Activated naive CD4-positive, alpha-beta T cell (primary cell): ENCODE results near the gene UBE3A.
"Not testable (repeated sequence)": the region's sequence is repeated elsewhere in the genome, so short reads cannot be mapped to it uniquely, and the experiment has no call there.

Experiments used
- DNase-seq, 4 experiments: peaks; one replicate each; lab custom pipeline; 2025; lab: John Stamatoyannopoulos, UW

UBE3A gene

DNA sequence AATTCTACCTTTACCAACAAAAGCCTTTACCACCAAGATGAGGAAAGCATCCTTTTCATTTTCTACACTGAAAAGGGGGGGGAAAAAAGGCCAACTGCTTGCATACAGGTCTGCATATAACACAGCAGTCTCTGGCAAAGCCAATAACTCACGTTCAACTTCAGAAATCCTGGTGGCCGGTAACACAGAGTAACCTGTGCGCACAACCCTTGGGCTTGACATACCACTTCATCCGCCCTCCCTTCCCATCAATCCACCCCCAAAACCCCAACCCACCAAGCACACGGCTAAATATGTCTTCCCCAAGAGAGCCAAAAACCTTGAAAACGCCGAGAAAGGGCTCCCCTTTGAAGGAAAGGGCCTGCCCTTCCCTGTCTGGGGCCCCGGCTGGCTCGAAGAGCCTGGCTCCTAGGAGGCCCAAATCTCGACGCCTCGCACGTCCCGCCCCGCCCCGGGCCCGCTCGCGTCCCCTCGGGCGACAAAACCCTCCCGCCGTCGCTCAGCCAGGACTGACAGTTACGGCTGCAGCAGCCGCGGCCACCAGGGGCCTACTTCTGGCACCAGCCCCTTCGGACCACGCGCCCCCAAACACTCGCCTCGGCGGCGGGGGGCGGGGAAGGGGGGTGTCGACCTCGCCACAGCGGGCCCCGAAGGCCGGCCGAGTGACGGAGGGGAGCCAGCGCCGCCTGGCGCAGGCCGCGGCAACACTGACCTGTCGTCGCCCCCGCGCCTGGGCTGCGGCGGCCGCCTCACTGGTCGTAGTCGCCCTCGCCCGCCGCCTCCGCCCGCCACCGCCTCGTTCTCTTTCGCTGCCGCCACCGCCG, 835 bp downstream of the UBE3A start:
- DNase-seq = peak; percentile 10 to 52 (median 32)

DNA sequence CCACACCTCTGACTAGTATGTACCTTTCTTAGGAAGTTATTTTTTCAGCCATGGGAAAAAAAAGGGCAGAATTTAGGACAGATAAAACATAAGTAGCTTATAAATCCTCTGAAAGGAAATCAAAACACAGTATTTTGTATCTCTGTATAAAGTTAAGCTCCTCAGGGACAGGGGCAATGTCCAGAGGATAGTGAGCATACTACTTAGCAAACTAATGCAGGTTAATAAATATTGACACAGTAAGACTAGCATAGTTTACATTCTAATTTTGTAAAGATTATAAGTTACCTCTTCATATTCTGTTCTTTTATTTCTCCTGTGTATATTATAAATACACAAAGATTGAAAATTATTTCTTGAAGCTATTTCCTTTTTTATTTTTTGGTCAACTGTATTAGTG, 2.1 kb downstream of the UBE3A start:
- no peak for DNase-seq

DNA sequence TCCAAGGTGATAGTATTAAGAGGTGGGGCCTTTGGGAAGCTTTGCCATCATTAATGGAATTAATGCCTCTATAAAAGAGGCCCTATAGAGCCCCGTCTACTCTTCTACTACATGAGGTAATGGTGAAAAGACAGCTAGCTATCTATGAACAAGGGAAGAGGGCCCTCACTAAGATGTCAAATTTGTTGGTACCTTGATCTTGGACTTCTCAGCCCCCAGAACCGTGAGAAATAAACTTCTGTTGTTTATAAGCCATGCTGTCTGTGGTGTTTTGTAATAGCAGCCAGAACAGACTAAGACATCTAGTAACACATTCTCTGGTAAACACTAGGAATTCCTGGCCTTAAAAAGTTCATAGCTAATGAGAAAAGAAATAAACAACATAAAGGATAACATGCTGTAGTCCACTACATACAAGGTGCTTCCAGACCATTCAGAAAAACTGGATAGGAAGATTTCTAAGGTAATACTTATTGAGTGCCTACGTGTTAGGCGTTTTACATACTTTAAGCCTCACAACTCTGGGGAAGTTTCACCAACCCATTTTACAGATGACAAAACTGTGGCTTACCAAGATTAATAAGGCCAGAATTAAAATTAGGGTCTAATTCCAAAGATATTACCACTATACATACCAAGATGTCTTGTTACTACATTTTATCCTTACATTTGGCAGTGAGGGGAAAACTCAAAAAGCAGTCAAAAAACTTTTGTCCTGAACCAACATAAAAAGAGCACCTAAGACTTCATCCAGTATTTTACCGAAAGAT, 3.2 kb downstream of the UBE3A start:
- DNase-seq = no peak

DNA sequence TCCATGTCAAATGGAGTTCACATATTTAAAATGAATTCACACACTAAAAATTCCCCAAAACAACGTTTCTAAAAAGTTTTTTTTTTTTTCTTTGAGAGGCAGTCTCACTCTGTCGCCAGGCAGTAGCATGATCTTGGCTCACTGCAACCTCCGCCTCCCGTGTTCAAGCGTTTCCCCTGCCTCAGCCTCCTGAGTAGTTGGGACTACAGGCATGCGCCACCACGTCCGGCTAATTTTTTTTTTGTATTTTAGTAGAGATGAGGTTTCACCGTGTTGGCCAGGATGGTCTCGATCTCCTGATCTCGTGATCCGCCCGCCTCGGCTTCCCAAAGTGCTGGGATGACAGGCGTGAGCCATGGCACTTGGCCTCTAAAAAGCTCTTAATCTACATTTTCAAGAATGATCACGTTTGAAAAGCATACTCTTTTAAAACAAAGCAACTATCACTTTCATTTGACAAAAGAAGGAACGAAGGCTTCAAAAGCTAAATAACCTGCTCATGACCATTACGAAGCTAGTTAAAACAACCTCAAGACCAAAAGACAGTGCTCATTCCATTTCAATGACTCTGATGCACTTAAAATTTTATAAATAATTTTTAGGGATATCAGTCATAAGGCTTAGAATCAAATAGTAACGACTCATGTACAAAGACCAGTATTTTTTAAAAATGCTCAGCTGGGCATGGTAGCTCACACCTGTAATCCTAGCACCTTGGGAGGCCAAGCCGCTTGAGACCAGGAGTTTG, 5.5 kb downstream of the UBE3A start:
- no peak for DNase-seq

DNA sequence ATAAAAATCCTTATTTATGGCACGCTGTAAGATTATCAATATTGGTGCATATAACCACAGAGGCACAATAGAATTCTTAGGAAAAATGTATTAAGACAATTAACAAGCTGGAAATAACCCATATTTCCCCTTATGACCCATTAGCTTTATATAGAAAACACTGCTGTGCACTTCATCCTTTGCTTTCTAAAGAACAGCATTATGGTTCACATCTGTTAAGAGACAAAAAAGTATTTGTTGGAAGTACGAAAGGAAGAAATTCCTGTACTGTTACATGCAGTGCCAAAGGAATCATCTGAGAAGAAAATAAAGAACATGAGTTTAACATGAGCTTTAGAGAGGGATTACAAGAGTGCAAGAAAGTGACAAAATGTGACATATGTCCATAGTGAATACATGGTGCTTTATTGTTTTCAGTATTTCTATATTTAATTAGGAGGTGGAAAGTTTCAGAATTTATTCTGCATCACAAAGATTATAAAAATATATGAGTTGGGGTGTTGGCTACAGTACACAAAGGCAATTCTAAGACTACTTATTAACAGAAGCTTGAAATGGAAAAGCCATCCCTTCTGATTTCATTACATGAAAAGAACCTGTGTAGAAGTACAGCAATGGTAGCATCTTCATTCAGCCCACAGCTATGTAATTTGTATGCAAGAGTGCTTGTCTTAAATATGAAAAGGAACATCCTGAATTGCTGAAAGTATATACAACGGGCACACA, 6.8 kb downstream of the UBE3A start:
- DNase-seq = no peak

DNA sequence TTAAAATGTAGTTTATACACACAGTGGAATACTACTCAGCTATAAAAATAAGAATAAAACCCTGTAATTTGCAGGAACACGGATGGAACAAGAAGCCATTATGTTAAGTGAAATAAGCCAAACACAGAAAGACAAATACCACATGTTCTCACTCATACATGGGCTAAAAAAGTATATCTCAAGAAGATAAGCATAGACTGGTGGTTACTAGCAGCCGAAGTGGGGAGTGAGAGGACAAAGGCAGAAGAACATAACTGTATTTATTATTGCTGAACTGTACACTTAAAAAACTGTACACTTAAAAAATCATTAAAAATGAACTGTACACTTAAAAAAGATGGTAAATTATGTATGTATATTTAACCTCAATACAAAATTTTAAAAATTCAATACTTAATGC, 11.0 kb downstream of the UBE3A start:
- DNase-seq = no peak

DNA sequence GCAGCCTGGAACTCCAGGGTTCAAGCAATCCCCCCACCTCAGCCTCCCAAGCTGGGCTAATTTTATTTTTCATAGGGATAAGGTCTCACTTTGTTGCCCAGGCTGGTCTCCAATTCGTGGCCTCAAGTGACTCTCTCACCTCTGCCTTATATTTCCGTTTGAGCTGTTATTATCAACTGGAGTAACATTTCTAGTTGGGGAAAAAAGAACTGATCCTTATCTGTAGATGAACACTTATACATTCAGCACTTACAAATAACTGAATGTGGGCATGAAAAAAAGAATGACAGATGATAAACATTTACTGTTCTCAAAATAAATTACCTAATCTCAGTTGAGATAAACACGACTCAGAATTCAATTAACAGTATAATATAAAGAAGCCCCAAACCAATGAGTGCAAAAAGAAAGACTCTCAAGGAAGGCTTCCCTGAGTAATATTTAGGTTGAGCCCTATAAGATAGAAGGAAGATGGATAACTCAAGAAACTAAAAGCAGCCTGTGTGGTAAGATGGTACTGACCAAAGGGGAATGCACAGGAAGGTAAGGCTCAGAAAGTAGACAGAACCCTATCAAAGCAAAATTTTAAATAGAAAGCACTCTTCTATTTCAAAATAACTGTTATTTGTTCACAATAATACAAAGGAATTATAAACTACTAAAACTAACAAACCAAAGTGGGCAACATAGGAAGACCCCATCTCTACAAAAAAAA, 11.8 kb downstream of the UBE3A start:
- DNase-seq = no peak

DNA sequence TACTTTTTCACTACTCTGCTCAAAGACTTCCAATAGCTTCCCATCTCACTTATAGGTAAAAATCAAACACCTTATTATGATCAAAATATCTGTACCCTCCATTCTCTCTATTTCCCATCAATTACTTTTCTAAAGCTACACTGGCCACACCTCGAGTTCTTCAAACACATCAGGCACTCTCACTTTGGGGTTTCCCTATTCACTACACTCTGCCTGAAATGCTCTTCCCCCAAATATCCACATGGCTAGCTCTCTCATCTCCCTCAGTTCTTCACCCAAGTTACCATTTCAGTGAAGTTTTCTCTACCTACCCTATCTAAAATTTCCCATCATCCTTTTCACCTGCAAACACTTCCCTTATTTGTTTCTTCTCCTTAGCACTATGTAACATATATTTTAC, 14.8 kb downstream of the UBE3A start:
- no peak for DNase-seq

DNA sequence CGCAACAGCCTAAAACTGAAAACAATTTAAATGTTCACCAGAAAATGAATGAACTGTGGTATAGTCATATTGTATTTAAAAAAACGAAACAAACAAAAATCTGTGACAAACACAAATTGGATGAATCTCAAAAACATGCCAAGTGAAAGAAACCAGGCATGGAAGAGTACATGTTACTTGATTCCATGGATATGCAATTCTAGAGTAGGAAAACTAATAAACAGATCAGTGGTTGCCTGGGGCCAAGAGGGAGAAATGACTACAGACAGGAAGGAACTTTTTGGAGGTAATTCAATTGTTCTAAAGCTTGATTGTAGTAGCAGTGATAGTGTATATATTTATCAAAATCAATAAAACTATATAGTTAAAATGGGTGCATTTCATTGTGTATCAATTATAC, 16.8 kb downstream of the UBE3A start:
- DNase-seq = no peak

DNA sequence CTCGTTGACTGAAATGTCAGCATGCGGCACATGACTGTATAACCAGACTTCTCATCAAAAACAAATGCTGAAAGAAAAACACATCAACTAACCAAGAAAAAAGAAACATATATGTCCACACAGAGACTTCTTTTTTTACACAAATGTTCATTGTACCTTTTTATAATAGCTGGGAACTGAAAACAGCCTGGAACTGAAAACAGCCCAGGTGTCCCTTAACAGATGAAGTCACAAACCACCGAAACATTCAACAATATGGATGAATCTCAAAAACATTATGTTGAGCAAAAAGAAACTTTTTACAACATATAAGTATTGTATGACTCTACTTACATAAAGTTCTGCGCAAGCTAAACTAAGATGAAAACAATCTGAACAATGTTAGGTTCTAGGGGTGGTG, 20.6 kb downstream of the UBE3A start:
- no peak for DNase-seq

DNA sequence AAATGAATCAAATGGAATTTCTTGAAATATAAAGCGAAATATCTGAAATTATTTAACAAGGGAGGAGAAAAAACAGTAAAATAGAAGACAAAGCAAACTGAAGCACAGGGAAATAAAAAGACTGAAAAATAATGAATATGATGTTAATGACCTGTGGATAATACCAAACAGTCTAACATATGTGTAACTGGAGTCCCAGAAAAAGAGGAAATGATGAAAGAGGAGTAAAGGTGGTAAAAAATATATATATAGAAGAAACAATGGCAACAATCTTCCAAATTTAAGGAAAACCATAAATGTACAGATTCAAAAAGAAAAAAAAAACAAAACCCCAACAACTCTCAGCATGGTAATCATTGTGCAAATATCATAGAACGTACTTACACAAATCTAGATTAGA, 21.2 kb downstream of the UBE3A start:
- no peak for DNase-seq

DNA sequence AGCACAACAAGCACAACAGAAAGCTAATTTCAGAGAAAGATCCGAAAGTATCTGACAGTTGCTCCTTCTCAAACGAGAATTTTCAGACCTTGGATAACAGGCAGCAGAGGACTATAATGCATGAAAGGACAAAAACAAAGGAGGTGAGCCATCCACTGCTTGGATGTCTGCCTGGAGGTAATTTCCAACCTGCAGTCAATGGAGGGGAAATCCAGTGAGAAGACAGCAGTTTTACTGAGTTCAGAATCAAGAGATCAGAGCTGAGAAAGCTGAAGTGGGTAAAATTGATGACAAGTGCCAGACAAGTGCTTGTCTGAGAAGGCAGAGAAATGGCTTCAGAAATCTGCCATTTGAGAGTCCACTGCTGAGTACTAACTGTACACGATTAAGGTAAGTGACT, 22.1 kb downstream of the UBE3A start:
- no peak for DNase-seq

DNA sequence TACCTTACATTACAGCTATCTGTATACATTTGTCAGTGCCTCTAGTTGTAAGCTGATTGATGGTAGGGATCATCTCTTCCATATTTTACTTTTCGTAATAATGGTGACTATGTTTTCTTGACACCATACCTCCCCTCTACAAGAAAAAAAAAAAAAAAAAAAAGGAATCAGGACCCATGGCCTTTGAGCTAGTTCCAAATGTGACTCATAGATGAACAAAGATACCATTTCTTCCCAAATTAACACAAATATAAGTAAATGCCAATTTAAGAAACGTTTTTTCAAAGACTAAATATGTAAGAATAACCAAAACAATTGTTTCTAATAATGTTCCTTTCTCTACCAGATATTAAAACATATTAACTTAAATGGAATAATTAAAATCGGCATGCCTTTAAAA, 23.1 kb downstream of the UBE3A start:
- no peak for DNase-seq

DNA sequence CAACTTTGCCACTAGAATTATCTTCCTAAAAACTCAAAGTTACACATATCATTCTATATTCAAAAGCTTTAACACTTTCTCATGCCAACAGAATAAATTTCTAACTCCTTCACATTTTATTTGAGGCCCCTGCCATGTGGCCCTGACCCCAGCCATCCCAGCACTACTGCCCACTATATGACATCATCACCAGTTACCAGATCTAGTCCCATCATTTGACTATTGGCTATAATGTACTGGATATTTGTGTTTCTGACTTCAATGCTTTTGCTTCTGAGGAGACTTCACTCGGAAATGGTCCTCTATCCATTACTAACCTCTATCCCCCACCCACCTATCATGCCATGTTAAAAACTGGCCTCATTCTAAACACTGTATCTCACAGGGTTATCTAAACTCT, 23.6 kb downstream of the UBE3A start:
- no peak for DNase-seq

DNA sequence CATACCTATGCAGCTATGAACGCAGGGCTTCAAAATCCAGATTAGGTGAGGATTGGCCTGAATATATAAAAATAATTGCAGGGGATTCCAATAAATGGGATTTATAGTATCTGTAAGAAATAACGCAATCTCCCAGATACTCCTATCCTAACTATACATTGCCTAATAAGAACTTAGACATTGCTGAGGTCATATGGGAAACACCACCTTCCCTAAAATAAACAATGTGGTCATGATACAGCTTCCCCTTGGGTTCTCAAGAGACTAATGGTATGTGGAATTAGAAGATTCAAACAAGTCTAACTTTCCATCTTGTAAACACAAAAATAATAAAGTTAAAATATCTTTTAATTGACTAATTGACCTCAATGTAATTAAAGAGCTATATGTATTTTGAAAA, 28.2 kb downstream of the UBE3A start:
- DNase-seq = no peak

DNA sequence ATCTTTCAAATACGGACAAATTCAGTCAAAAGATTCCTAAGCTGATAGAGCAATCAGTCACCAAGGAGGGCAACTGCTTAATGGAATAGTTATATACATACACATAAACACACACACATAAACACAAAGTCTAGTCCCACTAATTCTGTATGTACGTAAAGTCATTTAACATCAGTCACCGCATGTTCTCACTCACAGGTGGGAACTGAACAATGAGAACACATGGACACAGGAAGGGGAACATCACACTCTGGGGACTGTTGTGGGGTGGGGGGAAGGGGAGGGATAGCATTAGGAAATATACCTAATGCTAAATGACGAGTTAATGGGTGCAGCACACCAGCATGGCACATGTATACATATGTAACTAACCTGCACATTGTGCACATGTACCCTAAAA, 29.1 kb downstream of the UBE3A start:
- not testable (repeated sequence) for DNase-seq

DNA sequence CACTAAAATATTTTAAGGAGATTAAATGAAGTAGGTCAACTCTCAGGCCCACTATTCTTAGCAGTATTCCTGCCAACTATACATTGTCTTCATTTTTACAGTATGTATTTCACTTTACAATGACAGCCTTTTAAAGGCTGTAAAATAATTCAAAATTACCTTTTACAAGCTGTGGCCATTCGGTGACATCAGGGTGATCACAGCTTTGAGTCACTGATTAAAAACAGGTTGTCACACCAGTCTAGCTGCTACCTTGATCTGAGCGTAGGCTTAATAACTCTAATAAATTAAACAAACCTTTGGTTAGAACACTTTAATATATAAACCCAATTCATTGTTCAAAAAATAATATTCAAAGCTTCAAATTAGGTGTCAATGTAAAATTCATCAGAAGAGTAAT, 29.9 kb downstream of the UBE3A start:
- DNase-seq = no peak

DNA sequence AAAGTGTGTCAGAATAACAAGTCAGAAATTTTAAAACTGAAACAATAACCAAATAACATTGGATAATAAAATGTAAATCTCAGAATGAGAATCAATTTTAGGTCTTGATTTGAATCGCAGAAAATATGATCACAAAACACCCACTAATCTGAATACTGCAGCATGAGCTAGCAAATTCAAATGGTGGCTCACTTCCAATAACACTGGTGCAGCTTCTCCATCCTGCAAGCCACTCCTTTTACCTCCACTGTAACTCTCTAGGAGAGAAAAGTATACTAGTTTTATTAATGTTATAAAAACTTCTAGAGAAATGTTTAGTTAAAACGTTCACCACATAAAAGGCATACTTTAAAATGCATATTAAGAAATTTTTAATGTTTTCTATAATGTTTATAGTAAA, 30.4 kb downstream of the UBE3A start:
- DNase-seq = no peak

DNA sequence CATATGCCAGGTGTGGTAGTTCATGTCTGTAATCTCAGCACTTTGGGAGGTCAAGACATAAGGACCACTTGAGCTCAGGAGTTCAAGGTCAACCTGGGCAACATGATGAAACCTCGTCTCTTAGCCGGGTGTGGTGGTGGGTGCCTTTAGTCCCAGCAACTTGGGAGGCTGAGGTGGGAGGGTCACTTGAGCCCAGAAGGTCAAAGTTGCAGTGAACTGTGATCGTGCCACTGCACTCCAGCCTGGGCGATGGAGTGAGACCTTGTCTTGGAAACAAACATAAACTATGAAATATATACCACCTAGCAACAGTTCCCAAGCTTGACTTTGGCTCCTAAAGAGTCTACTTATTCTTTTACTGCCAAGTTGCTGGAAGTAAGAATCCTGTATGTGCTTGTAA, 30.9 kb downstream of the UBE3A start:
- no peak for DNase-seq

DNA sequence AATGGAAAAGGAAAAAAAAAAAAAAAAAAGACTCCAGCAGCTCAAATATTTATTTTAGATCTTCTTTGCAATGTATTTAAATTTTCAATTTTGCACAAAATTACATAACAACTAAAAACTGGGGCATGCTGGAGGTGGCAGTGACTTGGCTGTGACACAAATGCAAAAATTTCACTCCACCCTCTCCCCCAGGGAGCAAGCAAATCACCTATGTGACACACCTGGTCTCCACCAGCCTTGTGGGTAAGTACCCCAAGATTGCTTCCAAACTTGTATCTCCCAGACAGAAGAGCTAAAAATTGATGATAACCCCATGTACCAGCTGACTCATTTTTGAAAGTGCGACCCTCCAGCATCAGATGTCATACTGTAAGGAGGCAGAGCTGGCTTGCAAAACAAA, 32.0 kb downstream of the UBE3A start:
- DNase-seq = no peak

DNA sequence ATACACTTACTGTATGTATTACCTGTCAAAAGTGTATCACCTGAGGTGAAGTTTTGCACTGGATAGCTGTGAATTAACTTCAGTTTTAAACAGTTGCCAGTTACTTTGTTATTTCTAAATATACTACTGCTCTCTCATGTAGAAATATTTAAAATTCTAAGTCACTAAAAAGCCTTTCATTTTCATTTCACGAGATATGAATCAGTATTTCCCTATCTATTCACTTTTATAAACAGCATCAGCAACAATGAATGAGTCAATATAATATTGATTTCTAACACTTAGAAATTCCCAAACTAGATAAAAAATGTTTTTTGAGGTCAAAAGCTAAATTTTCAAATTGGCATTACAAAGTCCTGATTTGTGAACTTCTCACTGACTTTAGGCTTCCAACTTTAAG, 32.6 kb downstream of the UBE3A start:
- no peak for DNase-seq

DNA sequence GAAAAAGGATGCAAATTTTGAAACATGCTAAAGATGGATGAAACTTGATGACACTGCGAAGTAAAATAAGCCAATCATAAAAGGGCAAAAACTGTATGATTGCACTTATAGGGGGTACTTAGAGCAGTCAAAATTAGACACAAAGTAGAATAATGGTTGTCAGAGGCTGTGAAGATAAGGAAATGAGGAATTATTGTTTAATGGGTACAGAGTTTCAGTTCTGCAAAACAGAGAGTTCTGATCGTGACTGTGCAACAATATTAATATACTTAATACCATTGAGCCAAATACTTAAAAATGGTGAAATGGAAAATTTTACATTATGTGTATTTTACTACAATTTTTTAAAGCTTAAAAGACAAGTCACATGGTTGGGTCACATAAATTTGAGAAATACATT, 35.1 kb downstream of the UBE3A start:
- no peak for DNase-seq
